DOHH2 (cell line): Measurements from ENCODE around the gene SLC38A9.

Experiments used
- H3F3A ChIP-seq: fragments of 200-600 bp; sonication (generic), shearing (Covaris generic); 2 replicates; pipeline ENCODE4 v1.6.0; 2016; ENCODE audit warnings: antibody characterized with exemption, mild to moderate bottlenecking; ENCODE audit not compliant: control insufficient read depth, insufficient read depth
- H3K27ac ChIP-seq: fragments of 200-600 bp; sonication (generic); 2 replicates; pipeline ENCODE4 v1.5.1; 2014; ENCODE audit warnings: low read depth, mild to moderate bottlenecking, low read length, moderate library complexity
- H3K27me3 ChIP-seq: fragments of 200-600 bp; sonication (generic); 2 replicates; pipeline ENCODE4 v1.6.1; 2014; ENCODE audit warnings: mild to moderate bottlenecking, low read length, mixed read lengths; ENCODE audit not compliant: control insufficient read depth
- H3K36me3 ChIP-seq: fragments of 200-600 bp; sonication (generic); 2 replicates; pipeline ENCODE4 v1.6.1; 2014; ENCODE audit warnings: mild to moderate bottlenecking, low read length, moderate library complexity, mixed read lengths; ENCODE audit not compliant: control insufficient read depth
- H3K4me1 ChIP-seq: fragments of 200-600 bp; sonication (generic); 2 replicates; pipeline ENCODE4 v1.6.1; 2014; ENCODE audit warnings: mild to moderate bottlenecking, low read length, mixed read lengths; ENCODE audit not compliant: control insufficient read depth
- H3K4me2 ChIP-seq: fragments of 200-600 bp; sonication (generic); 2 replicates; pipeline ENCODE4 v1.6.0; 2014; ENCODE audit warnings: mild to moderate bottlenecking, low read length, moderate library complexity
- H3K4me3 ChIP-seq: fragments of 200-600 bp; sonication (generic); 2 replicates; pipeline ENCODE4 v1.5.1; 2014; ENCODE audit warnings: mild to moderate bottlenecking, low read length, mixed read lengths
- H3K79me2 ChIP-seq: fragments of 200-600 bp; sonication (generic); 2 replicates; pipeline ENCODE4 v1.6.1; 2014; ENCODE audit warnings: mild to moderate bottlenecking, low read length, mixed read lengths; ENCODE audit not compliant: control insufficient read depth
- H3K9me2 ChIP-seq: fragments of 200-600 bp; sonication (generic); replicated peaks from 2 replicates; pipeline ENCODE4 v1.6.1; 2014; ENCODE audit warnings: mild to moderate bottlenecking, low read length, mixed read lengths; ENCODE audit not compliant: control insufficient read depth
- H3K9me3 ChIP-seq: fragments of 200-600 bp; sonication (generic); 2 replicates; pipeline ENCODE4 v1.6.1; 2014; ENCODE audit warnings: antibody characterized with exemption, low read length, mixed read lengths; ENCODE audit not compliant: control insufficient read depth, insufficient read depth
- H4K20me1 ChIP-seq: fragments of 200-600 bp; sonication (generic); 2 replicates; pipeline ENCODE4 v1.6.0; 2014; ENCODE audit warnings: low read depth, mild to moderate bottlenecking, antibody characterized with exemption, low read length, moderate library complexity; ENCODE audit not compliant: control insufficient read depth, insufficient read depth
- CTCF ChIP-seq: fragments of 200-600 bp; sonication (generic); IDR thresholded peaks from one replicate; pipeline ENCODE4 v1.5.1; 2014; ENCODE audit warnings: antibody characterized with exemption, mild to moderate bottlenecking, low read depth, low read length; ENCODE audit not compliant: poor library complexity, severe bottlenecking
- EZH2phosphoT487 ChIP-seq: fragments of 200-600 bp; sonication (generic); IDR thresholded peaks from 2 replicates; pipeline ENCODE4 v1.6.1; 2017; ENCODE audit warnings: borderline replicate concordance, mild to moderate bottlenecking, antibody characterized with exemption, low read length, moderate library complexity, mixed read lengths

SLC38A9 gene

GRCh38 chr5:55580042-55580441, 132.1 kb downstream of the SLC38A9 start:
- H3K27me3 ChIP-seq: peaks cover 18% of the 10 kb centered on the region
- H3K4me3 ChIP-seq: no peak overlapping the region
- 0 out of 2 replicates have a peak, but pooled peaks cover 3% of the 10 kb centered on the region for H3K4me1 ChIP-seq
- H3K9me2 ChIP-seq: no peaks in the 10 kb centered on the region
- TF ChIP-seq EZH2phosphoT487 (no peak), CTCF (no peak)
- no peaks in the 10 kb centered on the region for H3K79me2 ChIP-seq
- no peaks in the 10 kb centered on the region for H3K9me3 ChIP-seq
- H3K27ac ChIP-seq: no peak overlapping the region
- no peaks in the 10 kb centered on the region for H4K20me1 ChIP-seq
- H3K4me2 ChIP-seq: no peak overlapping the region
- H3F3A ChIP-seq: no peaks in the 10 kb centered on the region
- no peaks in the 10 kb centered on the region for H3K36me3 ChIP-seq

- no peaks in the 10 kb centered on the region for H3K9me3 ChIP-seq
- H3K4me3 ChIP-seq: no peak overlapping the region
- H3F3A ChIP-seq: no peaks in the 10 kb centered on the region
- 0 out of 2 replicates have a peak, but pooled peaks cover 3% of the 10 kb centered on the region for H3K4me1 ChIP-seq
- H3K27me3 ChIP-seq: peaks cover 18% of the 10 kb centered on the region
- TF ChIP-seq CTCF (no peak), EZH2phosphoT487 (no peak)
- no peak overlapping the region for H3K4me2 ChIP-seq
- H4K20me1 ChIP-seq: no peaks in the 10 kb centered on the region
- no peaks in the 10 kb centered on the region for H3K9me2 ChIP-seq
- no peak overlapping the region for H3K27ac ChIP-seq
- H3K79me2 ChIP-seq: no peaks in the 10 kb centered on the region
- no peaks in the 10 kb centered on the region for H3K36me3 ChIP-seq
Observed at GRCh38 chr5:55578771-55579170, 133.4 kb downstream of the SLC38A9 start.

GRCh38 chr5:55577353-55578060, 134.6 kb downstream of the SLC38A9 start:
- H3K9me2 ChIP-seq: no peaks in the 10 kb centered on the region
- H3K27me3 ChIP-seq: peaks cover 18% of the 10 kb centered on the region
- H4K20me1 ChIP-seq: no peaks in the 10 kb centered on the region
- no peak overlapping the region for H3K27ac ChIP-seq
- TF ChIP-seq EZH2phosphoT487 (no peak), CTCF (no peak)
- no peak overlapping the region for H3K4me3 ChIP-seq
- 0 out of 2 replicates have a peak, but pooled peaks cover 3% of the 10 kb centered on the region for H3K4me1 ChIP-seq
- H3K4me2 ChIP-seq: no peak overlapping the region
- no peaks in the 10 kb centered on the region for H3F3A ChIP-seq
- no peaks in the 10 kb centered on the region for H3K9me3 ChIP-seq
- no peaks in the 10 kb centered on the region for H3K79me2 ChIP-seq
- H3K36me3 ChIP-seq: no peaks in the 10 kb centered on the region
